ENCODE measurements around the gene ZSWIM7.

Gene ZSWIM7

GRCh38 chr17:15931394-15931793 is 68.1 kb downstream of the ZSWIM7 start:
- no peak for DNase-seq (ENCODE audit: low read depth, low spot score)

GRCh38 chr17:15930426-15930825 is 69.1 kb downstream of the ZSWIM7 start:
- no peak for DNase-seq (ENCODE audit: low read depth, low spot score)

- no peak for DNase-seq (ENCODE audit: low read depth, low spot score)
Measured at GRCh38 chr17:15929941-15930340, 69.6 kb downstream of the ZSWIM7 start.

GRCh38 chr17:15928286-15928785 is 71.2 kb downstream of the ZSWIM7 start:
- no peak for DNase-seq (ENCODE audit: low read depth, low spot score)

Measured in astrocyte of the hippocampus (primary cell).